ENCODE measurements around the gene RALGAPA2. TPM values are rescaled to one million over a fixed set of nuclear protein-coding genes. Genes with fewer than 3 reads are reported as not detected.

The RALGAPA2 gene
- total RNA-seq, 4 donors from 2014 or later: 25.9 to 48.9 (median 38.6) TPM

DNA sequence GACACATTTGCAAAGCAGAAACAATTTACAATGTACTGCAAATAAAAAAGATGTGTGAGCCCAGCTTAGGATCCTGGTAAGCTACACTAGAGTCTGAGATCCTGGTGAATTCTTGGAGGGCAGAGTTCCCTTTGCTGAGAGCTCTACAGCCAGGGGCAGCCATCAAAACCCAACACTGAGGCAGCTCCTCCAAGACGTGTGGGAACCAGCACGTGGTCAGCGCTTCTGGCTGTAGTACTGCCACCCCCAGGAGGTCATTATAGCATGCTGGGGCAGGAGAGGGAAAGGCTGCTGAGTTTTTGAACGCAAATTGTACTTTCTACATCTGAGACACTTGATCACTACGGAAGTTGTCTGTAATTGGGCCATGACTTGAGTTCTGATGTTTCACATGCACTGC is 213.0 kb downstream of the RALGAPA2 start:
- Histone ChIP-seq H3K4me3 (no peak overlapping the region), H3K9me3 (no peaks in the 10 kb centered on the region), H3K27ac (no peak overlapping the region), H3K4me1 (no peaks in the 10 kb centered on the region), H3K36me3 (no peaks in the 10 kb centered on the region), H3K27me3 (no peaks in the 10 kb centered on the region)
- intact Hi-C loops (cut with DNase I; ENCODE audit: low total_unique reads): no loop called here
- TF ChIP-seq POLR2A (IDR thresholded peaks at IDR 0.05): no peak
- TF ChIP-seq, protein P1, sequence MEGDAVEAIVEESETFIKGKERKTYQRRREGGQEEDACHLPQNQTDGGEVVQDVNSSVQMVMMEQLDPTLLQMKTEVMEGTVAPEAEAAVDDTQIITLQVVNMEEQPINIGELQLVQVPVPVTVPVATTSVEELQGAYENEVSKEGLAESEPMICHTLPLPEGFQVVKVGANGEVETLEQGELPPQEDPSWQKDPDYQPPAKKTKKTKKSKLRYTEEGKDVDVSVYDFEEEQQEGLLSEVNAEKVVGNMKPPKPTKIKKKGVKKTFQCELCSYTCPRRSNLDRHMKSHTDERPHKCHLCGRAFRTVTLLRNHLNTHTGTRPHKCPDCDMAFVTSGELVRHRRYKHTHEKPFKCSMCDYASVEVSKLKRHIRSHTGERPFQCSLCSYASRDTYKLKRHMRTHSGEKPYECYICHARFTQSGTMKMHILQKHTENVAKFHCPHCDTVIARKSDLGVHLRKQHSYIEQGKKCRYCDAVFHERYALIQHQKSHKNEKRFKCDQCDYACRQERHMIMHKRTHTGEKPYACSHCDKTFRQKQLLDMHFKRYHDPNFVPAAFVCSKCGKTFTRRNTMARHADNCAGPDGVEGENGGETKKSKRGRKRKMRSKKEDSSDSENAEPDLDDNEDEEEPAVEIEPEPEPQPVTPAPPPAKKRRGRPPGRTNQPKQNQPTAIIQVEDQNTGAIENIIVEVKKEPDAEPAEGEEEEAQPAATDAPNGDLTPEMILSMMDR (IDR thresholded peaks at IDR 0.05): no peak
- no peak for DNase-seq

- Histone ChIP-seq H3K4me3 (no peak overlapping the region), H3K4me1 (no peaks in the 10 kb centered on the region), H3K36me3 (no peaks in the 10 kb centered on the region), H3K27me3 (no peaks in the 10 kb centered on the region), H3K27ac (no peak overlapping the region), H3K9me3 (no peaks in the 10 kb centered on the region)
- TF ChIP-seq POLR2A (IDR thresholded peaks at IDR 0.05): no peak
- TF ChIP-seq, protein P1 (IDR thresholded peaks at IDR 0.05): no peak
- intact Hi-C loops (cut with DNase I; ENCODE audit: low total_unique reads): no loop called here
- no peak for DNase-seq
These were observed 214.2 kb downstream of the RALGAPA2 start for GRCh38 chr20:20498076-20498861.

DNA sequence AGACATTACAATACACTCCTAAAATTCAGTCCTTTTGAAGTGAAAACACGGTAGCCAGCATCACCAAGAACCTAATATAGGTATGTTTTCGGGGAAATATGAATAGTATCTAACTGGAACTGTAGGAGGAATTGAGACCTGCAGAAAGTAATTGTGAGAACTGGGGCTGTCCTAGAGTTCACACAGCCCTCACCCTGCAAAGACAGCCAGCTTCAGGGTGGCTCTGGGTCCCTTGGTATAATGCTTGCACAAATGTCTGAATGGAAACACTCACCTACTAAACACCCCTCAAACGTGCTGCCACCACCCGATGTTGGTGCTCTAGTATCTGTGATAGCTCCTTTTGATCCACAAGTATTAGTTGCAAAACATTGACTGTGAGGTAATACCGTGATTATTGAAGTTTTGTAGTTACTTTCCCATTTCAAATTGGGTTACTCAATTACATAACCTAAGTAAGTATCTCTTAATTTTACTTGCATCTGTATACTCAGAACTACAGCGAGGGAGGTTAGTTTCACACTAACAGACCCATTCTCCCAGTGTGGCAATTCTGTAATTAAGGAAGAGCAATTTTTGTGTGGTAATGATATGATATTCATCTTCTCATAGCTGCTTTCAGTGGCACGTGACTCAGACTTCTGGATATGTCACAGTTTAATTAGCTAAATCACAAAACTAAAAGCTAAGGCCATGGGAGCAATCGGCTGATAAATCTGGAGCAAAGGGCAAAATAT is 215.0 kb downstream of the RALGAPA2 start:
- no peaks in the 10 kb centered on the region for H3K36me3 ChIP-seq
- intact Hi-C loops (cut with DNase I; ENCODE audit: low total_unique reads): no loop called here
- TF ChIP-seq POLR2A (IDR thresholded peaks at IDR 0.05): no peak
- TF ChIP-seq, protein P1 (IDR thresholded peaks at IDR 0.05): no peak

GRCh38 chr20:20495729-20496503 is 216.5 kb downstream of the RALGAPA2 start:
- Histone ChIP-seq H3K27me3 (no peaks in the 10 kb centered on the region), H3K9me3 (no peaks in the 10 kb centered on the region), H3K27ac (no peak overlapping the region), H3K4me3 (no peak overlapping the region), H3K36me3 (no peaks in the 10 kb centered on the region), H3K4me1 (no peaks in the 10 kb centered on the region)
- TF ChIP-seq, protein P1 (IDR thresholded peaks at IDR 0.05): no peak
- no peak for TF ChIP-seq POLR2A (IDR thresholded peaks at IDR 0.05)
- intact Hi-C loops (cut with DNase I; ENCODE audit: low total_unique reads): no loop called here
- DNase-seq: no peak

More for the DNA sequence above, 215.0 kb downstream of the RALGAPA2 start:
- H3K27ac ChIP-seq: no peak overlapping the region
- no peak for DNase-seq
- H3K4me1 ChIP-seq: no peaks in the 10 kb centered on the region
- no peak overlapping the region for H3K4me3 ChIP-seq
- no peaks in the 10 kb centered on the region for H3K9me3 ChIP-seq
- no peaks in the 10 kb centered on the region for H3K27me3 ChIP-seq
